A549 (cell line): ENCODE data around the gene DOK6.

ENCODE experiments used
- BHLHE40 ChIP-seq: IDR thresholded peaks from 2 replicates; pipeline ENCODE4 v1.6.1; 2012; ENCODE audit warnings: low read depth, low read length, inconsistent platforms
- CBX2 ChIP-seq: fragments of 200-600 bp; sonication (generic); IDR thresholded peaks from 2 replicates; pipeline ENCODE4 v1.6.1; 2016; ENCODE audit warnings: low read depth, mild to moderate bottlenecking, borderline replicate concordance
- CBX8 ChIP-seq: fragments of 200-600 bp; sonication (generic); IDR thresholded peaks from 2 replicates; pipeline ENCODE4 v1.6.1; 2016
- EHMT2 ChIP-seq: fragments of 200-600 bp; sonication (generic); IDR thresholded peaks from 2 replicates; pipeline ENCODE4 v1.6.1; 2016; ENCODE audit warnings: antibody characterized with exemption, low read depth, mild to moderate bottlenecking, moderate library complexity
- EP300 ChIP-seq, 2 experiments: fragments of >200 bp; sonication (Bioruptor Twin); formaldehyde crosslinking; IDR thresholded peaks; 2 replicates in 1 of 2; 3 replicates in 1 of 2; pipeline ENCODE4 v1.6.1; 2016 to 2017
- FOSL2 ChIP-seq, 2 experiments: fragments of 450-650 bp in 1 of 2; fragments of >200 bp in 1 of 2; sonication (Bioruptor Twin) in 1 of 2; formaldehyde crosslinking; IDR thresholded peaks; 2 replicates each; pipeline versions ENCODE4 v1.5.0 to v1.6.1; 2016 to 2020; ENCODE audit warnings: mild to moderate bottlenecking in 1 of 2, moderate library complexity in 1 of 2
- HDAC2 ChIP-seq: fragments of 200-600 bp; sonication (generic); IDR thresholded peaks from 2 replicates; pipeline ENCODE4 v1.6.1; 2016
- PHF8 ChIP-seq: fragments of 200-600 bp; sonication (generic); IDR thresholded peaks from 2 replicates; pipeline ENCODE4 v1.6.1; 2016; ENCODE audit warnings: low read depth, mild to moderate bottlenecking, antibody characterized with exemption, moderate library complexity, borderline replicate concordance
- POLR2A ChIP-seq: IDR thresholded peaks from 2 replicates; pipeline ENCODE4 v1.6.1; 2012; ENCODE audit warnings: mild to moderate bottlenecking, low read length
- USF2 ChIP-seq: fragments of 450-650 bp; IDR thresholded peaks from 2 replicates; pipeline ENCODE4 v1.6.1; 2014; ENCODE audit warnings: antibody characterized with exemption
- ZFP36 ChIP-seq: fragments of 450-650 bp; IDR thresholded peaks from 2 replicates; pipeline ENCODE4 v1.6.1; 2014; ENCODE audit warnings: borderline replicate concordance; ENCODE audit not compliant: partially characterized antibody
- TF ChIP-seq, protein P1 (sequence below): fragments of 200-600 bp; sonication (generic); IDR thresholded peaks from 2 replicates; pipeline ENCODE4 v1.6.1; 2016; ENCODE audit warnings: antibody characterized with exemption, mild to moderate bottlenecking, moderate library complexity
- TF ChIP-seq, protein P2 (sequence below): fragments of >200 bp; sonication (Bioruptor Twin); formaldehyde crosslinking; IDR thresholded peaks from 3 replicates; pipeline ENCODE4 v1.5.1; 2016
- TF ChIP-seq, protein P3 (sequence below): fragments of >200 bp; sonication (Bioruptor Twin); formaldehyde crosslinking; IDR thresholded peaks from 3 replicates; pipeline ENCODE4 v1.6.1; 2016

DNA sequence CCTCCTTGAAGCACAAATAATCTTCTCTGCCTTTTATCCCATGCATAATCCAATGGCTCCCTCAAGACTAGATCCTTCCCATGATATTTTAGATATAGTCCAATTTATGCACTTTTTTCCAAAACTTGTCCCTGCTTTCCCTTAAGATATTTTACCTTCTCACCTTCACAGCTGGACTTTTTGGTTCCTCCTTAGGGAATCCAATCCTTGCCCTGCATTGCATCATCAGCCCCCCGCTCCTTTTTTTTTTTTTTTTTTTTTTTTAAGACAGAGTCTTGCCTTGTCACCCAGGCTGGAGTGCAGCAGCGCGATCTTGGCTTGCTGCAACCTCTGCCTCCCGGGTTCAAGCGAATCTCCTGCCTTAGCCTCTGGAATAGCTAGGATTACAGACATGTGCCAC lies 250.6 kb downstream of the DOK6 start:
- TF ChIP-seq POLR2A (no peak), HDAC2 (no peak), CBX8 (no peak), CBX2 (no peak), FOSL2 (IDR thresholded peaks at IDR 0.05) (no peak), FOSL2 (CRISPR knock-in tag; IDR thresholded peaks at IDR 0.05) (no peak), EP300 (IDR thresholded peaks at IDR 0.05) (no peak), PHF8 (no peak), BHLHE40 (no peak), ZFP36 (no peak), USF2 (no peak), EHMT2 (no peak)
- TF ChIP-seq, protein P1, sequence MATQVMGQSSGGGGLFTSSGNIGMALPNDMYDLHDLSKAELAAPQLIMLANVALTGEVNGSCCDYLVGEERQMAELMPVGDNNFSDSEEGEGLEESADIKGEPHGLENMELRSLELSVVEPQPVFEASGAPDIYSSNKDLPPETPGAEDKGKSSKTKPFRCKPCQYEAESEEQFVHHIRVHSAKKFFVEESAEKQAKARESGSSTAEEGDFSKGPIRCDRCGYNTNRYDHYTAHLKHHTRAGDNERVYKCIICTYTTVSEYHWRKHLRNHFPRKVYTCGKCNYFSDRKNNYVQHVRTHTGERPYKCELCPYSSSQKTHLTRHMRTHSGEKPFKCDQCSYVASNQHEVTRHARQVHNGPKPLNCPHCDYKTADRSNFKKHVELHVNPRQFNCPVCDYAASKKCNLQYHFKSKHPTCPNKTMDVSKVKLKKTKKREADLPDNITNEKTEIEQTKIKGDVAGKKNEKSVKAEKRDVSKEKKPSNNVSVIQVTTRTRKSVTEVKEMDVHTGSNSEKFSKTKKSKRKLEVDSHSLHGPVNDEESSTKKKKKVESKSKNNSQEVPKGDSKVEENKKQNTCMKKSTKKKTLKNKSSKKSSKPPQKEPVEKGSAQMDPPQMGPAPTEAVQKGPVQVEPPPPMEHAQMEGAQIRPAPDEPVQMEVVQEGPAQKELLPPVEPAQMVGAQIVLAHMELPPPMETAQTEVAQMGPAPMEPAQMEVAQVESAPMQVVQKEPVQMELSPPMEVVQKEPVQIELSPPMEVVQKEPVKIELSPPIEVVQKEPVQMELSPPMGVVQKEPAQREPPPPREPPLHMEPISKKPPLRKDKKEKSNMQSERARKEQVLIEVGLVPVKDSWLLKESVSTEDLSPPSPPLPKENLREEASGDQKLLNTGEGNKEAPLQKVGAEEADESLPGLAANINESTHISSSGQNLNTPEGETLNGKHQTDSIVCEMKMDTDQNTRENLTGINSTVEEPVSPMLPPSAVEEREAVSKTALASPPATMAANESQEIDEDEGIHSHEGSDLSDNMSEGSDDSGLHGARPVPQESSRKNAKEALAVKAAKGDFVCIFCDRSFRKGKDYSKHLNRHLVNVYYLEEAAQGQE: no peak
- TF ChIP-seq, protein P2, sequence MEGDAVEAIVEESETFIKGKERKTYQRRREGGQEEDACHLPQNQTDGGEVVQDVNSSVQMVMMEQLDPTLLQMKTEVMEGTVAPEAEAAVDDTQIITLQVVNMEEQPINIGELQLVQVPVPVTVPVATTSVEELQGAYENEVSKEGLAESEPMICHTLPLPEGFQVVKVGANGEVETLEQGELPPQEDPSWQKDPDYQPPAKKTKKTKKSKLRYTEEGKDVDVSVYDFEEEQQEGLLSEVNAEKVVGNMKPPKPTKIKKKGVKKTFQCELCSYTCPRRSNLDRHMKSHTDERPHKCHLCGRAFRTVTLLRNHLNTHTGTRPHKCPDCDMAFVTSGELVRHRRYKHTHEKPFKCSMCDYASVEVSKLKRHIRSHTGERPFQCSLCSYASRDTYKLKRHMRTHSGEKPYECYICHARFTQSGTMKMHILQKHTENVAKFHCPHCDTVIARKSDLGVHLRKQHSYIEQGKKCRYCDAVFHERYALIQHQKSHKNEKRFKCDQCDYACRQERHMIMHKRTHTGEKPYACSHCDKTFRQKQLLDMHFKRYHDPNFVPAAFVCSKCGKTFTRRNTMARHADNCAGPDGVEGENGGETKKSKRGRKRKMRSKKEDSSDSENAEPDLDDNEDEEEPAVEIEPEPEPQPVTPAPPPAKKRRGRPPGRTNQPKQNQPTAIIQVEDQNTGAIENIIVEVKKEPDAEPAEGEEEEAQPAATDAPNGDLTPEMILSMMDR: no peak
- TF ChIP-seq, protein P3, sequence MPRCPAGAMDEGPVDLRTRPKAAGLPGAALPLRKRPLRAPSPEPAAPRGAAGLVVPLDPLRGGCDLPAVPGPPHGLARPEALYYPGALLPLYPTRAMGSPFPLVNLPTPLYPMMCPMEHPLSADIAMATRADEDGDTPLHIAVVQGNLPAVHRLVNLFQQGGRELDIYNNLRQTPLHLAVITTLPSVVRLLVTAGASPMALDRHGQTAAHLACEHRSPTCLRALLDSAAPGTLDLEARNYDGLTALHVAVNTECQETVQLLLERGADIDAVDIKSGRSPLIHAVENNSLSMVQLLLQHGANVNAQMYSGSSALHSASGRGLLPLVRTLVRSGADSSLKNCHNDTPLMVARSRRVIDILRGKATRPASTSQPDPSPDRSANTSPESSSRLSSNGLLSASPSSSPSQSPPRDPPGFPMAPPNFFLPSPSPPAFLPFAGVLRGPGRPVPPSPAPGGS: no peak
